SK-N-DZ (cell line): ENCODE data around the gene IMPA2.

Source experiments
- DNase-seq: peaks from one replicate; pipeline ENCODE4 v3.0.0-alpha.2; 2015; ENCODE audit warnings: low spot score

IMPA2 gene

DNA sequence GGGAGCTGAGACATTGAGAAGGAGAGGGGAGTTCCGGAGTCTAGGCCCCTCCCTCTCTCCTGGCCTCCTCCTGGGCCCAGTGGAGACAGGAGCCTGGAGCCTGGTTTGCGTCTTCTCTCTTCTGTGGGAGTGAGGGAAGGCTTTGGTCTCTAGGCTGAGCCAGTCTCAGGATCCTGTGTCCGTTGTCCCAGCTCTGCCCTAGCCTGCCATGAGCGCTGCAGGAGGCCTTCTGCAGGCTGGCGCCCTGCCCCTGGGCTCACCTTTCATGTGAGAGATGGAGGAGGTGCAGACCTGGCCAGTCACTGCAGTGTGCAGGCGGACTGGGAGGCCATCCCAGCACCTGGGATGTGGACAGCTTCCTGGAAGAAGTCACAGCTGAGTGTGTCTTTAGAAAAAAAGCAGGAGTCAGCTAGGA is 8.7 kb downstream of the IMPA2 start:
- DNase-seq: peak; percentile 47

DNA sequence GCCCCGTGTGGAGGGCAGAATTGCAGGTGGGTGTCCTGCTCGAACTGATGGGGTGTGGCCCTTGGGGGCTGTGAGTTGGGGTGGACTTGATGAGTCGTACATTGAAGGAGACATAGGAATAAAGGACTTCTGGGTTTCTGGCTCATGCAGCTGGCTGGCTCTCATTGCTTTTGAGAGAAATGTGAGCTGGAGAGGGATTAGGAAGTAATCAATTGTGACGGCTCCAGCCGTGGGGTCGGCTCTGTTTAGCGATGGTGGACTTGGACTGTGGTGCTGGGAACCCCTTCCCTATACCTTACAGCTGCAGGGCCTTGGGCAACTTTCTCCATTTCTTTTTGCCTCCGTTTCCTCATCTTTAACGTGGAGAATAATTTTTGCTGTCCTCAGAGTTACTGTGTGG is 9.2 kb downstream of the IMPA2 start:
- DNase-seq: no peak

DNA sequence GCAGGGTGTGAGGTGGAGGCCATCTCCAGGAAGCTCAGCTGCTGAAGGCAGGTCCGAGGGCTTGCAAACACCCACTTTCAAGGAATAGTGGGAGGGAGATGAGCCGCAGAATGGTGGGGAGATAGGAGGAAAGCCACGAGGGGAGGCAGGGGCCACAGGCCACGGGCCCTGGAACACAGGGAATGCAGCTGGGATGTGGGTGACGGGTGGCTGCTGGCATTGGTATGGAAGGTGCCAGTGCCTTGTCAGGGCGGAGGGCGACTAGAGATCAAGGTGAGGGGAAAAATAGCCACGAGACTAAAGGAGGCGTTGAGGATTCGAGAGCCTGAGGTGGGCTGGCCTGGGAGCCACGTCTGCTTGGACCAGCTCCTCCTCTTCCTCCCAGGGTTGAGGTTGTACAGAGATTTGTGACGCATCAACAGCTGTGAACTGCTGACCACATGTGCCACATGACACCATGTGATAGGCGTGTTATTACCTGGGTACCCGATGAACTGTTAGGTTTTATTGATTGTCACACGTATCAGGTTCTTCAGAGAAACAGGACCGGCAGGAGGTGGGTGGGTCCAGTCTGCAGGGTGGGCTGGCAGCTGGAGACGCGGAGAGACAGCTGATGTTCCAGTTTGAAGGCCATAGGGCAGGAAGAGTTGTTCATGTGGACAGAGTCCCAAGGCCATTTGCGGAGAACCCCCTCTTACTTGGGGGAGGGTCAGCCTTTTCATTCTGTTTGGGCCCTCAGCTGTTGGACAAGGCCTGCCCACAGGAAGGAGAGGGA is 9.9 kb downstream of the IMPA2 start:
- no peak for DNase-seq

DNA sequence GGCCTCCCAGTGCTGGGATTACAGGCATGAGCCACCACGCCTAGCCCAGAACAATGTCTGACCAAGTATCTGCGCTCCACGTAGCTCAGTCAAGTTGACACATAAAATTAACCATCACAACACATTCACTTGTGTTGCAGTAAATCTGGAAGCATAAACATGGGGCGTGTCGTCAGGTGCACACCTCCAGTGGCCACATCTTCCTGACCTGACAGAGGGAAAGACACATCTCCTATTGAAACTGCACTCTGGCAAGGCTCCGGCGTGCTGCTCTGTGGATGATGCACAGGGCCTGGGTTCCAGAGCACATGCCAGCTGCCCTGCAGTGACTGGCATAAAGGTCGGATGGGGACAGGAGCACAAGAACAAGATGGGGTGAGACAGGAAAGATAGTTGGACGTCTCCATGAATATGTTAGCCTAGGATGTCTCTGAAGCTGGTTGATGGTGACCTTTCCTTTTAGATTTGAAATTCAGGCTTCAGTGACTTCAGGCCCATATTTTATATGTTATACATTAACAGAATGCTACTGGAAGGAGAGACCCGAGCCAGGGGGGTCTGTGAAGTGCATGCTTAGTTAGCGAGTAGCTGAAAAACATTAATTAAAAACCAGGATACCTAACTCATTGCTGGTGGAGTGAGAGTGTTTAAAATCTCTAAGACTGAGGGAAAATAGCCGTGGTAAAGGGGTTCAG is 10.9 kb downstream of the IMPA2 start:
- no peak for DNase-seq

DNA sequence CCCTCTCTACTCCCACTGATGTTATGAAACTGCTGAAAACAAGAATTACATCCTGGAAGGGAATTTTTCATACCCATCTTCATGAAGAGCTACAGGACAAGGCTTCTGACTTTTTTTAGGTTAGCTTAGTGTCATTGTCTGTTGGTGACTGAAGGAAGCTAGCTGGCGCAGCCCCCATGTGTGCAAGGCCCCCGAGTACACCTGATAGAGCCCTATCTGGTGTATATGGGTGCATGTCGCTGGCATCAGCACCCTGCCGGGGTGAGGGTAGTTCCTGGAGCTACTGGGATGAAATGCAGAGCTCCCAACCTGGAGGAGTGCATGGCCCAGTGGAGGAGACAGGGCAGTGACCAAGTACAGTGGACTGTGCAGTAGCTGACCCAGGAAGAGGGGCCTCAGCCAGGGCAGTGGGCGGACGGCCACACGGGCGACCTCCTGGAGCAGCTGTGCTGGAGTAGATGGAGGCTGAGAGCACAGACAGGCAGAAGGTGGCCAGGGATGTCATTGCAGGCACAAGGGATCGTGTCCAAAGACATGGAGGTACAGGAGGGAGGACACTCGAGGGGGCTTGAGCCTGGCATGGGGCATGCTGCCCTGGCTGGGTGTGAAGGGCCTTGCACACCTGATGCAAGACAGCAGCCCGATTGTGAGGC is 12.1 kb downstream of the IMPA2 start:
- no peak for DNase-seq

DNA sequence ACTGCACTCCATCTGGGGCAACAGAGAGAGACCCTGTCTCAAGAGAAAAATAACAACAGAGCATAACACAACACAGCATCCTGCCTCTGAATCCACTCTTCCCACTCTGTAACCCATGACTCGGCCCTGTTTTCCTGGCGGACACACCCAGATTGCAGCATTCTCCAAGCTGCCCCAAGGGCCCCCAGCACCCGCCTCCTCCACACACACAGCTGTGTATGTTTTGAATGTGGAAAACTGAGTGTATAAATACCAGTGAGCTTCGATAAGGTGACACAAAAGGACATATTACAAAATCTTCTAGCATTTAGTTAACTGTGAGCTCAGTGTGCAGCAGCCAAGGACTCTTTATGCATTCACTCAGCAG is 13.0 kb downstream of the IMPA2 start:
- DNase-seq: no peak

DNA sequence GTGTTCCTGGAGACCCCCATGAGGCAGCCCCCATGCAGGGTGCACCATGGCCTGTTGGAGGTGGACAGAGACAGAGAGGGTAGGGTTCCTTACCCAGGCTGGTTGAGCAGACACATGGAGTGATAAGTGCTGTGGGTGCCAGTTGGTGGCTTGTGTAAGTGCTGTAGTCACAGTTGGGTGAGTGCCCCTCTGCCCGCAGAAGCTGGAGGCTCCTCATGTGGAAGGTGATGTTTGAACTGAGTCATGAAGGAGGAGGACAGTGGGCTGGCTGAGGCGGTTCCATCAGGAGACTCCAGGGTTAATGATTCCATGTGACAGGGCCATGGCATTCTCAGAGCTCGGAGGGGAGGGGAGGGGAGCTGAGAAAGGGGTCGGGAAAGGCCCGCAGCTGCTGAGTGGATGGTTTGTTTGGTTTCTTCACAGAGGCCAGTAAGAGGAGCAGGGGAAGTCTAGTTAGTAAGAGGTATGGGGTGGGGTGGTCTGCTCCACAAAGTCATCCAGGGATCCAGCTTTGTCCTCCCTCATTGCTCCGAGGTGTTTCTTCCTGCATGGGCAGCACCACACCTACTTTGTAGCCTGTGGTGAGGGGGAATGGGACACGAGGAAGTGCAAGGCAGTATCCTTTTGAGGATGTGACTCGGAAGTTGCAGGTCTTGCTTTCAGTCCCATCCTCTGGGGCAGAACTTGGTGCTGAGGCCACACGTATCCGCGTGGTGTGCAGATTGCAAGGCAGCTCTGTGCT is 13.6 kb downstream of the IMPA2 start:
- no peak for DNase-seq

DNA sequence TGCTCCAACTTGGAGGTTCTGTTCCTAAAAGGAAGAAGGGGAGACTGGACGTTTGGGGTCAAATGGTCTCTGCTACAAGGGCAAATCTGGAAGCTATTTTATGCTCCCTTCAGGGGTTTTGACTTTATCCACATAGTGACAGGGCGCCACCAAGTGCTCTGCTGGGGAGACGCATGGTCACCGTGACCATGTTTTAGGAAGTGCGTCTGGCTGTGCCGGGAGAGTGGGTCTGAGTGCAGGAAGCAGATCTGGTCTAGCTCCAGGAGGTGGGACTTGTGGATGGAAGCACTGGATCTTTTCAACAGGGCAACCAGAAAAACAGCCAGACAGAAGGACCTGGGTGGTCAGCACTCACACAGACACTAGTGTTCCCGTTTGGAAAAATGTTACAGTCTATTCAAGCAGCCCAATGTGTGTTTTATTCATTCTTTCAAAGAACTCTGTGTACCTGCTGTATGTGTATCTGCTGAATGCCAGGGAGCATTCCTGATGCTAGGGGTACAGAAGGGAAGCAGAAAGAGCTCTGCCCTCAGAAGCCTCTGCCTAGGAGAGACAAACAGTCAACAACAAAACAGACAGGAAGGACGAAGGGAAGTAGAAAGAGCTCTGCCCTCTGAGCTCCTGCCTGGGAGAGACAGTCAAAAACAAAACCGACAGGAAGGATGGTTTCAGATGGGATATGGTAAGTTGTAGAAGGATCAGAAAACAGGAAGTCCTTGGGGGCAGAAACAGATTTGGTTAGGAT is 14.3 kb downstream of the IMPA2 start:
- DNase-seq: peak; percentile 71

DNA sequence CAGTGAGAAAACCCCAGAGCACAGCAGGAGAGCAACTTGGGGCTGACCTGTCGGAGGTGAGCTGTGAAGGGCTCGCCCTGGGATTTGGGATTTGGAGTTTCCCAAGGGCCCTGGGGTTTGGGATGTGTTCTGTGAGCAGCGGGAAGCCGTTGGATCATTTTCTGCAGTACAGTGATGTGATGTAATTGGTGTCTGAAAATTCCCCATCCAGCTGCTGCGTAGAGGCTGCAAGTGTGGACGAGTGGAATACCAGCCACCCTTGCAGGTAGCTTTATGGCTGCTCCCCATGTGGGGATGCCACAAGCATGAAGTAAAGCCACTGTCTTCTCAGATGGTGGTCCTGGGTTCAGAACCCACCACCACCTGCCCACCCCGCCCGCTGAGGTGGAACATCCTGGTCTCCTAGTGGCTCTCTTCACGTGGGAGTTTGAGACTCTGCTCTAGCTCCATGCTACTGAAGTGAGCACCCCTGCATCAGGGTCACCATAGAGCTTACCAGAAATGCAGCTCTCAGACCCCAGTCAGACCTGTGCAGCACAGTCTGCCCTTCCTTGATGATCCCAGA is 15.0 kb downstream of the IMPA2 start:
- DNase-seq: no peak

DNA sequence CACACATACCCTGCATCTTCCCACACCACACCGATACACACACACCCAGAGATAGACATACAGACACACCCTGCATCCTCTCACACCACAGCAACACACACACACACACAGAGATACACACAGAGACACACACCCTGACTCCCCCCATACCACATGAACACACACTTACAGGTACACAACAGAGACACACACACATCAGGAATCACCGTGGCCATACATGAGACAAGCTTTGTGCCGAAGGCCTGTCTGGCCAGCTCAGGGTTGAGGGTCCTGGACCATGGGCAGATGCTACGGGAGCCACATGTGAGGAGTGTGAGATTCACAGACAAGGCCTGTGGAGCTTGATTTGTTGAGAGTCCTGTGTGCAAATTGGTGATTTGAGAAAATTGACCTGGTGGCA is 15.6 kb downstream of the IMPA2 start:
- no peak for DNase-seq

DNA sequence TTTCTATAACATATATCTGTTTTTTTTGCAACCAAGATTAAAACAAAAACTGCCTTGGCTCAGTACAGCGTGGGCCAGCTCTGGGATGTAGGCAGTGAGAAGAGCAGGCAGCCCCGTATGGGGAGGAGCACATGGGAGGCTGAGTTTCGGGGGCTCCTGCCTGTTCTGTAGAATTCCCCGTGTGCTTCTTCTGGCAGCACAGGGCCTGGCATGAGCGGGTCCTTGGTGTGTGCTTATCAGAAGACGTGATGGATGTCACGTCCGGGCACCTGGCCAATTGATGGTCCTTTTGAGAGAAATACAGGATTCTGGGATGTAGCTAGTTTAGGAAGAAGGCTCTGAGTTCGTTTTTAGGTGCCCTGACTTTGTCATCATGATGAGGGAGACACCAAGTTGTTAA is 16.2 kb downstream of the IMPA2 start:
- DNase-seq: no peak

DNA sequence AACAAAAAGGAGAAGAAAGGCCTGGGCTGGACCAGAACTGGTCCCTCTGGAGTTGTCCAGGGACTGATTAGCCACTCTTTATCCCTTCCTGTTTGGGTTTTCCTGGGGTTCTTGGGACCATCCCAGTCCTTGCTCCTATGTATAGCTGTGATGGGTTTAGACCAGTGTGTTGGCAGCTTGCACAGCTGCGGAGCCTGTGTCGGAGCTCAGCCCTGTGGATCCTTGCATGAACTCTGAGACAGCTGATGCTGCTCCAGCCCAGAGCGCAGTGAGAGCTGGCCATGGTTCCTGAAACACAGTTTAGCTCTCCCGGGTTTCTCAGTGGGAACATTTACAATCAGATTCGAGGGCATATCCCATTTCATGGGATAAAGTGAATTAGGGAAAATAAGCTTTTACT is 16.9 kb downstream of the IMPA2 start:
- no peak for DNase-seq

DNA sequence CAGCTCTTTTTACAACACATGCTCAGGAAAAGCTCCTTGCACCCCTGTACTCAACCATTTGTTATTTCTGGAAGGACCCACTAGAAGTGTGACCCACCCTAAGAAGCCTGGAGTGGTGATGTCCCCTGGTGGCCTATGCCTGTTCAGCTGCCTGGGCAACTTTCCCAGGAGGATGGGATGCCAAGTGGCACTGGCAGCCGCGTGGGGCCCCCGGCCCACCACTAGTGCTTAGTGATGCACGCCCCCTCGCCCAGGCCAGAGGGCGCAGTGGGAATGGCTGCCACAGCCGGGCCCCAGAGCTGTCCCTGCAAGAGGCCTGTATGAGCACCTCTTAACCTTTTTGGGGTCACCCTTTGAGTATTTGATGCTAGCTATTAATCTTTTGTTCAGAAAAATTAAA is 18.1 kb downstream of the IMPA2 start:
- no peak for DNase-seq

DNA sequence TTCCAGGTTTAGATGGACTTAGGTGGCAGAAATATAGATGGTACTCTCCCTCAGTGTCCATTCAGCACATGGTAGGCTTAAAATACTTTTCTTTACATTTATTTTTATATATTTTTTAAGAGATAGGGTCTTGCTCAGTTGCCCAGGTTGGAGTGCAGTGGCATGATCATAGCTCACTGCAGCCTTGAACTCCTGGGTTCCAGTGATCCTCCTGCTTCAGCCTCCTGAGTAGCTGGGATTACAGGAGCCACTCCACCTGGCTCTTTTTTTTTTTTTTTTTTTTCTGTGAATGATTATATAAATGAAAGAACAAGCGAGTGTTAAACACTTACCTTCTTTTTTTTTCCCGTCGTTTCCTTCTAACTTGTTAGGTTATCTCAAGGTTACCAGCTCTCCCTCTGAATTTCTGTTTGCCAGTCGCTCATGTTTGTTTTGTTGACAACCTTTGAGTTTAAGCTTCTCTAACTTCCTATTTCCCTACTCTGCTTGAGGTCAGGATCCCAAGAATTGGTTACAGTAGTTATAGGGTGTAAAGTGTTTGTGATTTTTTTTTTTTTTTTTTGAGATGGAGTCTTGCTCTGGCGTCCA is 18.9 kb downstream of the IMPA2 start:
- DNase-seq: no peak

DNA sequence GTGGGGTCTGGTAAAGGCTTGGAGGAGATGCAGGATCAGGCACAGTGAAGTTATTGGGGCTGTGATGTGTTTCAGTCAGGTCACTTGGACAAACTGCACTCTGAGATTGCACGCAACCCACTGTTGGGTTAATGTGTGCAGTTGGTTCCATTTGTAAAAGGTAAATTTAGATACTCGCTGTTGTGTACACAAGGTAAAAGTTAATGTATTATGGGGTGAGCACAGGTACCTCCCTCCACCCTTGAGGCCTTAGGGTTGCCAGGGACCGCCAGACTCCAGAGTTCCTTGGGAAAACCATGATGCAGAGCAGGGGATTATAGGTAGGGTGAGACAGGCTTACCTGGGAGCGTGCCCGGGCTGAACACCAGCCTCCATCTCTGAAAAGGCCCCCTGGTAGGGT is 20.1 kb downstream of the IMPA2 start:
- DNase-seq: no peak

DNA sequence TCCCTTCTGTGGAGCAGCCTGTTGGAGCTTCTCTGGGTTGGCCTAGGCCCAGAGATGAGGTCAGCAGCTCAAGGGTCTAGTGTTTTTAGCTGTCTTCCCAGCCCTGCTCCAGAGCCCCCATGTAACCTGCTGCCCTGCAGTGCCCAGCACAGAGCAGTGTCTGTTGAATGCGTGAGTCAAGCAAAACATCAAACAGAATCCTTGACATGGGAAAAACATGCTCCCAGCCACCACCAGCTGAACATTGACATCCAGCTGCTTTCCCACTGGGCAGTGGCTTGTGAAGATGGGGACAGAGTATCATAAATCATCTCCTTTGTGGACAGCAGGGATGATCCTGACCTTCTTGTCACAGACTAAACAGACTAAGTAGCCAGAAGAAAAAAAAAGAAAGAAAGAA is 22.6 kb downstream of the IMPA2 start:
- no peak for DNase-seq

DNA sequence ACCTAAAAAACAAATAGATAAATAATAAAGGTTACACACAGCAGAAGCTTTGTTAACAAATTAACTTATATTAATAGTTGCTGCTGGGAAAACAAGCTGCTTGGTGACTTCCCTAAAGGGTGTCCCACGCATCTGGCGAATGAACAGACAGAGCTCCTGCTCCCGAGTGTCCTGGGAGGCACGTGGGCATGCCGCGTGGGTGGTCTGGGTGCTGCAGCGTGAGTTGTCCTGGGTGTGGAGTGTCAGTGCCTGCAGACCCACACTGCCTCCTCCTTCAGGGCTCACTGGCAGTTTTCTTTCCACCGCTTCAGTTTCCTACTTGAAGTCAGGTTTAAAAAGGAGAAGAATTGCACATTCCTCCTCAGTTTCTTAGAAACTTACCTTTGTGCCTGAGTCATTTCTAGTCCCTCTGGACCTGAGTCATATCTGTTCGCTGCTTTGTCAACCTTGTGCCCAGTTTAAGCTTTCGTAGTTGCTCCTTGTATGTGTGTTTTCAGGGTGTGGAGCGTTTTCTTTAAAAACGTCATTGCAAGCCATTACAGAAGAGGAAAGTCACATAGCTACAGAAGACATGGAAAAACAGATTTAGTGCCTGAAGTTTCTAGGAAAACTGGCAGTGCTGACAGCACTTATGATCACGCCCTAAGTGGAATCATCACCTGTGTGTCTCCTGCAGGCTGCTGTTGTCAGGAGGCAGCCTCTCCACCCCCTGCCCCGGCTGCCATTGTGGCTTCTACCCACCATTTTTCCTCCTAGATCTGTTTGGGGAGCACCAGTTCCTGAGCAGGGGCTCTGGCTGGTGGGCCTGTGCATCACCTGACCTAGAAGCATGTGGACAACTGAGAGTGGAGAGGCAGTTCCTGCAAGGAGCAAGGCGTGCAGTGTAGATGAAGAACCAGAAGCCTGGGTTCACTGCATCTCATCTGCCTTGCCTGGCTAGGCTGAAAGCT is 24.5 kb downstream of the IMPA2 start:
- DNase-seq: no peak

DNA sequence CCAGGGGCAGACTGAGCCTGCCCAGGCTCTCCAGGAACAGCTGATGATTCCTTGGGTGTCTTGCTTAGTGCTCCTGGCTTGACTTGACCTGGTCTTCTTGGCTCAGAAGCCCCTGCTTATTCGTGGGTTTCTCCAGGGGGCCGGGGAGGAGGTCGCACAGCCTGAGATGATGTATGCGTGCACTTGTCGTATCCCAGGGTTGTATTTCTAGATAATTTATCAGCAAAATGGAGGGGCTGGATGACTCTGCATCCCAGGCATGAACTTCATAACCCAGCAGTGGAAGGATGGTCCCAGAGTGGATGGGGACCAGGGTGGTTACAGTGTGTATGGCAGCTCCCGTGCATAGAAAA is 25.2 kb downstream of the IMPA2 start:
- DNase-seq: no peak

DNA sequence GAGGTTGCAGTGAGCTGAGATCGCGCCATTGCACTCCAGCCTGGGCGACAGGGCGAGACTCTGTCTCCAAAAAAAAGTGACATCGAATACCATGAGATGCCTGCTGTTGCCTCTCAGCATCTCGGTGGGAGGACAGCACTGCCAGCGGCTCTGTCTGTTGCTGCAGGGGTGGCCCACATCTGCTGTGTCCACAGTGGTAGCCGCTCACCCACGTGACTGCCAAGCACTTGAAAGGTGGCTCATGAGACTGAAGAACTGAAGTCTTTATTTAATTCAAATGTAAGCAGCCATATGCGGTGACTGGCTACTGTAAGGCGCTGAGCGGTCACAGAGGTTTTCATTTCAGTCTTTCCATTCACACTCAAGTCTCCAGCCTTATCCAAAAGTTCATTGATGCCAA is 25.8 kb downstream of the IMPA2 start:
- DNase-seq: no peak
